ACC112 (cell line): ENCODE measurements around the gene YJU2.

ENCODE experiments used
- H2AFZ ChIP-seq: fragments of 200-600 bp; sonication (generic); one replicate; pipeline ENCODE4 v1.6.0; 2017; ENCODE audit warnings: antibody characterized with exemption, low read length; ENCODE audit not compliant: unreplicated experiment
- H3K27ac ChIP-seq: fragments of 200-600 bp; sonication (generic); 2 replicates; pipeline ENCODE4 v1.5.1; 2014; ENCODE audit warnings: low read depth, mild to moderate bottlenecking, antibody characterized with exemption, low read length, moderate library complexity
- H3K27me3 ChIP-seq: fragments of 200-600 bp; sonication (generic); 2 replicates; pipeline ENCODE4 v1.6.1; 2014; ENCODE audit warnings: mild to moderate bottlenecking, antibody characterized with exemption, low read length, moderate library complexity, mixed read lengths; ENCODE audit not compliant: insufficient read depth
- H3K36me3 ChIP-seq: fragments of 200-600 bp; sonication (generic); 2 replicates; pipeline ENCODE4 v1.6.1; 2016; ENCODE audit warnings: mild to moderate bottlenecking, antibody characterized with exemption, low read length, moderate library complexity, mixed read lengths; ENCODE audit not compliant: insufficient read depth
- H3K4me1 ChIP-seq: fragments of 200-600 bp; sonication (generic); one replicate; pipeline ENCODE4 v1.6.1; 2016; ENCODE audit warnings: low read length, mixed read lengths; ENCODE audit not compliant: insufficient read depth, unreplicated experiment, control insufficient read depth
- H3K4me3 ChIP-seq: fragments of 200-600 bp; sonication (generic); 2 replicates; pipeline ENCODE4 v1.5.1; 2014; ENCODE audit warnings: mild to moderate bottlenecking, low read depth, low read length
- H3K79me2 ChIP-seq: fragments of 200-600 bp; sonication (generic); one replicate; pipeline ENCODE4 v1.6.0; 2016; ENCODE audit warnings: low read length; ENCODE audit not compliant: control insufficient read depth, unreplicated experiment, insufficient read depth

YJU2 gene

GRCh38 chr19:4318460-4318859 lies 71.6 kb downstream of the YJU2 start:
- H3K4me1 ChIP-seq, result no peaks in the 10 kb centered on the region
- peaks cover 3% of the 10 kb centered on the region; the same call in 1 of the 2 replicates for H3K36me3 ChIP-seq
- H3K27me3 ChIP-seq, result no peaks in the 10 kb centered on the region
- H3K4me3 ChIP-seq, result no peak overlapping the region
- H2AFZ ChIP-seq, result no peak overlapping the region
- H3K79me2 ChIP-seq, result no peaks in the 10 kb centered on the region
- H3K27ac ChIP-seq, result no peak overlapping the region
